HepG2 (cell line): ENCODE results near the gene PLCB1. TPM values are rescaled to one million over a fixed set of nuclear protein-coding genes. Genes with fewer than 3 reads are reported as not detected.

Experiments
- DDIT3 ChIP-seq: sonication (generic); formaldehyde crosslinking; IDR thresholded peaks from 2 replicates; pipeline ENCODE4 v1.4.0; 2020; ENCODE audit warnings: mild to moderate bottlenecking, missing genetic modification reagents
- ETV5 ChIP-seq: IDR thresholded peaks from 2 replicates; pipeline ENCODE4 v1.6.1; 2018; ENCODE audit warnings: missing biosample characterization, missing genetic modification reagents, inconsistent platforms, borderline replicate concordance
- GATAD2A ChIP-seq: IDR thresholded peaks from 2 replicates; pipeline ENCODE4 v1.6.1; 2016
- GFI1 ChIP-seq: sonication (generic); formaldehyde crosslinking; IDR thresholded peaks from 2 replicates; pipeline ENCODE4 v1.5.0; 2020; ENCODE audit warnings: missing genetic modification reagents, mild to moderate bottlenecking, borderline replicate concordance
- KDM5B ChIP-seq: sonication (generic); formaldehyde crosslinking; IDR thresholded peaks from 2 replicates; pipeline ENCODE4 v1.4.0; 2020; ENCODE audit warnings: missing genetic modification reagents, mild to moderate bottlenecking, borderline replicate concordance
- MYNN ChIP-seq: sonication (generic); formaldehyde crosslinking; IDR thresholded peaks from 2 replicates; pipeline ENCODE4 v1.4.0; 2020; ENCODE audit warnings: mild to moderate bottlenecking, low read depth, missing genetic modification reagents
- NFIB ChIP-seq: sonication (generic); formaldehyde crosslinking; IDR thresholded peaks from 2 replicates; pipeline ENCODE4 v1.9.0; 2021; ENCODE audit warnings: missing genetic modification reagents, mild to moderate bottlenecking, borderline replicate concordance
- NR2F6 ChIP-seq, 2 experiments: IDR thresholded peaks; 2 replicates each; pipeline ENCODE4 v1.6.1; 2016; ENCODE audit warnings: antibody characterized with exemption in 1 of 2, mild to moderate bottlenecking in 1 of 2
- RORA ChIP-seq: sonication (generic); formaldehyde crosslinking; IDR thresholded peaks from 2 replicates; pipeline ENCODE4 v1.5.0; 2020; ENCODE audit warnings: mild to moderate bottlenecking, missing genetic modification reagents, moderate library complexity
- RXRB ChIP-seq: IDR thresholded peaks from 2 replicates; pipeline ENCODE4 v1.6.1; 2016; ENCODE audit warnings: borderline replicate concordance, missing genetic modification reagents, missing compliant biosample characterization
- SALL1 ChIP-seq: sonication (generic); formaldehyde crosslinking; IDR thresholded peaks from 2 replicates; pipeline ENCODE4 v1.8.0; 2022; ENCODE audit warnings: mild to moderate bottlenecking, missing genetic modification reagents
- TCF12 ChIP-seq, 2 experiments: fragments of 450-650 bp in 1 of 2; sonication (generic) in 1 of 2; formaldehyde crosslinking in 1 of 2; IDR thresholded peaks; 2 replicates each; pipeline versions ENCODE4 v1.6.1 to v1.8.0; 2017 to 2022; ENCODE audit warnings: antibody characterized with exemption in 1 of 2, mild to moderate bottlenecking in 1 of 2, missing genetic modification reagents in 1 of 2, moderate library complexity in 1 of 2
- ZBTB20 ChIP-seq: sonication (generic); formaldehyde crosslinking; IDR thresholded peaks from 2 replicates; pipeline ENCODE4 v1.8.1; 2023; ENCODE audit warnings: missing genetic modification reagents, low read depth, mild to moderate bottlenecking, borderline replicate concordance
- ZBTB43 ChIP-seq: sonication (generic); formaldehyde crosslinking; conservative IDR thresholded peaks from 2 replicates; pipeline ENCODE4 v1.4.0; 2020; ENCODE audit warnings: missing genetic modification reagents
- ZNF263 ChIP-seq: sonication (generic); formaldehyde crosslinking; IDR thresholded peaks from 2 replicates; pipeline ENCODE4 v1.4.0; 2020; ENCODE audit warnings: missing genetic modification reagents
- ZNF383 ChIP-seq: sonication (generic); formaldehyde crosslinking; IDR thresholded peaks from 2 replicates; pipeline ENCODE4 v1.4.0; 2020; ENCODE audit warnings: missing genetic modification reagents, mild to moderate bottlenecking, borderline replicate concordance
- ZNF446 ChIP-seq: sonication (generic); formaldehyde crosslinking; IDR thresholded peaks from 2 replicates; pipeline ENCODE4 v1.5.0; 2020; ENCODE audit warnings: mild to moderate bottlenecking, missing genetic modification reagents
- ZNF703 ChIP-seq: sonication (generic); formaldehyde crosslinking; IDR thresholded peaks from 2 replicates; pipeline ENCODE4 v1.5.1; 2020; ENCODE audit warnings: missing genetic modification reagents, mild to moderate bottlenecking, moderate library complexity, borderline replicate concordance
- ZNF737 ChIP-seq: sonication (generic); formaldehyde crosslinking; IDR thresholded peaks from 2 replicates; pipeline ENCODE4 v1.5.0; 2020; ENCODE audit warnings: missing genetic modification reagents, mild to moderate bottlenecking, borderline replicate concordance
- ZSCAN20 ChIP-seq: sonication (generic); formaldehyde crosslinking; IDR thresholded peaks from 2 replicates; pipeline ENCODE4 v1.4.0; 2020; ENCODE audit warnings: missing genetic modification reagents, mild to moderate bottlenecking, borderline replicate concordance
- ZSCAN29 ChIP-seq: sonication (generic); formaldehyde crosslinking; conservative IDR thresholded peaks from 2 replicates; pipeline ENCODE4 v1.4.0; 2020; ENCODE audit warnings: mild to moderate bottlenecking, missing genetic modification reagents
- polyA plus RNA-seq, 8 experiments: library from polyadenylated mRNA; depleted of rRNA in 3 of 8; stranded (reverse) in 7 of 8; unstranded in 1 of 8; fragments of >200 nt; fragmentation: Illumina TruSeq in 4 of 8; extraction: Trizol in 4 of 8; gene quantifications; 2 replicates each; pipeline versions ENCODE4 v1.2.1 to v1.2.3, GENCODE V29; 2011 to 2016; ENCODE audit warnings: low read depth in 4 of 8, missing spikeins in 1 of 8, mixed read lengths in 1 of 8; ENCODE audit not compliant: insufficient read depth in 1 of 8
- total RNA-seq, 5 experiments: library from RNA; depleted of rRNA; stranded (reverse); fragments of >200 nt; fragmentation: Illumina TruSeq; extraction: Trizol; gene quantifications; 2 replicates each; pipeline ENCODE4 v1.2.3, GENCODE V29; 2016; ENCODE audit warnings: low read depth in 1 of 5

The PLCB1 gene
- total and polyA plus RNA-seq, 2 of the 13 experiments (the other 11 are each of a cell fraction or from before 2014, with no cell fraction given), result 42.4 to 55.9 TPM

- TF ChIP-seq TCF12 (IDR thresholded peaks at IDR 0.05), result no peak
- no peak for TF ChIP-seq TCF12 (CRISPR knock-in tag; IDR thresholded peaks at IDR 0.05)
- TF ChIP-seq RORA (CRISPR knock-in tag), result no peak
- no peak for TF ChIP-seq MYNN
- TF ChIP-seq ZNF446 (CRISPR knock-in tag), result no peak
- TF ChIP-seq SALL1 (CRISPR knock-in tag), result peak; percentile 36; the same call in 1 of the 2 replicates
- no peak for TF ChIP-seq ZNF263 (CRISPR knock-in tag)
- peak; percentile 74 for TF ChIP-seq ZBTB43 (CRISPR knock-in tag)
- no peak for TF ChIP-seq ZSCAN20 (CRISPR knock-in tag)
- TF ChIP-seq ZSCAN29, result no peak
- TF ChIP-seq KDM5B (CRISPR knock-in tag), result no peak
- 0 out of 2 replicates have a peak, but pooled peaks have one; percentile 54 for TF ChIP-seq ZNF383 (CRISPR knock-in tag)
- TF ChIP-seq NFIB (CRISPR knock-in tag), result no peak
- 0 out of 2 replicates have a peak, but pooled peaks have one; percentile 13 for TF ChIP-seq GATAD2A (CRISPR knock-in tag)
- TF ChIP-seq RXRB (CRISPR knock-in tag), result peak; percentile 58
- no peak for TF ChIP-seq DDIT3 (CRISPR knock-in tag)
- TF ChIP-seq ZBTB20 (CRISPR knock-in tag), result 0 out of 2 replicates have a peak, but pooled peaks have one; percentile 21
- TF ChIP-seq NR2F6 (IDR thresholded peaks at IDR 0.05), result peak; percentile 38; the same call in 1 of the 2 replicates
- no peak for TF ChIP-seq NR2F6 (CRISPR knock-in tag; IDR thresholded peaks at IDR 0.05)
- peak; percentile 88 for TF ChIP-seq GFI1 (CRISPR knock-in tag)
- no peak for TF ChIP-seq ZNF703
- peak; percentile 50; the same call in 1 of the 2 replicates for TF ChIP-seq ETV5 (CRISPR knock-in tag)
- TF ChIP-seq ZNF737, result no peak
Measured at GRCh38 chr20:8858181-8858787, 726.2 kb downstream of the PLCB1 start (continued).
